A549 (cell line): ENCODE measurements around the gene SHLD1. TPM values are rescaled to one million over a fixed set of nuclear protein-coding genes. Genes with fewer than 3 reads are reported as not detected.

ENCODE experiments used
- ATAC-seq, 2 experiments: fragments of 200-7000 bp in 1 of 2; fragments of >200 bp in 1 of 2; cut with Nextera tagmentation in 1 of 2; cut with Tn5 transposase in 1 of 2; 3 replicates each; pipeline versions ENCODE4 v1.8.0 to v1.9.1; 2018 to 2020; ENCODE audit warnings: mild to moderate bottlenecking in 1 of 2, moderate library complexity in 1 of 2
- CTCF ChIA-PET: fragments of 300-600 bp; sonication (Branson Sonifier 250); formaldehyde crosslinking; extraction: SDS; loops from one replicate; lab custom pipeline; 2021; ENCODE audit warnings: antibody characterized with exemption, inconsistent platforms; lab: Yijun Ruan, JAX
- POLR2A ChIA-PET: fragments of 350-600 bp; formaldehyde crosslinking; extraction: SDS; loops from one replicate; lab custom pipeline; 2021; ENCODE audit warnings: antibody characterized with exemption, inconsistent platforms; lab: Yijun Ruan, JAX
- DNase-seq, 2 experiments: peaks; one replicate each; pipeline versions ENCODE4 v3.0.0 to v3.0.0-alpha.2; 2011 to 2016; ENCODE audit warnings: low read depth in 1 of 2, low spot score in 1 of 2
- FAIRE-seq: peaks from 2 replicates; lab custom pipeline; 2011; peaks lifted over from hg19 to GRCh38; lab: Jason Lieb, UNC
- H3K27ac ChIP-seq, 2 experiments: fragments of >200 bp; sonication (Bioruptor Twin); formaldehyde crosslinking; 3 replicates each; pipeline ENCODE4 v1.5.1; 2016 to 2017
- H3K4me1 ChIP-seq: fragments of >200 bp; sonication (Bioruptor Twin); formaldehyde crosslinking; 3 replicates; pipeline ENCODE4 v1.6.1; 2016
- H3K4me2 ChIP-seq: fragments of >200 bp; sonication (Bioruptor Twin); formaldehyde crosslinking; 3 replicates; pipeline ENCODE4 v1.6.1; 2016
- H3K4me3 ChIP-seq: fragments of >200 bp; sonication (Bioruptor Twin); formaldehyde crosslinking; 3 replicates; pipeline ENCODE4 v1.5.1; 2016
- H3K9me3 ChIP-seq: fragments of >200 bp; sonication (Bioruptor Twin); formaldehyde crosslinking; 3 replicates; pipeline ENCODE4 v1.6.1; 2016
- BCL3 ChIP-seq: fragments of >200 bp; sonication (Bioruptor Twin); formaldehyde crosslinking; IDR thresholded peaks from 3 replicates; pipeline ENCODE4 v1.6.1; 2016
- BHLHE40 ChIP-seq: IDR thresholded peaks from 2 replicates; pipeline ENCODE4 v1.6.1; 2012; ENCODE audit warnings: low read depth, low read length, inconsistent platforms
- CBX2 ChIP-seq: fragments of 200-600 bp; sonication (generic); IDR thresholded peaks from 2 replicates; pipeline ENCODE4 v1.6.1; 2016; ENCODE audit warnings: low read depth, mild to moderate bottlenecking, borderline replicate concordance
- CHD2 ChIP-seq: fragments of 150-350 bp; IDR thresholded peaks from 2 replicates; pipeline ENCODE4 v1.6.1; 2014; ENCODE audit warnings: low read length; ENCODE audit not compliant: partially characterized antibody
- EP300 ChIP-seq, 2 experiments: fragments of >200 bp; sonication (Bioruptor Twin); formaldehyde crosslinking; IDR thresholded peaks; 2 replicates in 1 of 2; 3 replicates in 1 of 2; pipeline ENCODE4 v1.6.1; 2016 to 2017
- ESRRA ChIP-seq: fragments of 150-350 bp; IDR thresholded peaks from 2 replicates; pipeline ENCODE4 v1.6.1; 2014; ENCODE audit warnings: mild to moderate bottlenecking, low read length, borderline replicate concordance
- FOSL2 ChIP-seq, 2 experiments: fragments of 450-650 bp in 1 of 2; fragments of >200 bp in 1 of 2; sonication (Bioruptor Twin) in 1 of 2; formaldehyde crosslinking; IDR thresholded peaks; 2 replicates each; pipeline versions ENCODE4 v1.5.0 to v1.6.1; 2016 to 2020; ENCODE audit warnings: mild to moderate bottlenecking in 1 of 2, moderate library complexity in 1 of 2
- FOXS1 ChIP-seq: fragments of 250-450 bp; sonication (Bioruptor Pico); IDR thresholded peaks from 2 replicates; pipeline ENCODE4 v1.5.0; 2020; ENCODE audit warnings: mild to moderate bottlenecking, moderate library complexity
- HEYL ChIP-seq: fragments of 250-450 bp; sonication (Bioruptor Pico); IDR thresholded peaks from 2 replicates; pipeline ENCODE4 v1.8.0; 2021; ENCODE audit warnings: mild to moderate bottlenecking, moderate library complexity
- HMGXB4 ChIP-seq: fragments of 250-450 bp; sonication (Bioruptor Pico); IDR thresholded peaks from 2 replicates; pipeline ENCODE4 v1.5.0; 2021; ENCODE audit warnings: mild to moderate bottlenecking, moderate library complexity, borderline replicate concordance
- HOXA7 ChIP-seq: fragments of 250-450 bp; sonication (Bioruptor Pico); IDR thresholded peaks from 2 replicates; pipeline ENCODE4 v1.5.0; 2020; ENCODE audit warnings: mild to moderate bottlenecking, moderate library complexity
- HOXB13 ChIP-seq: fragments of 250-450 bp; sonication (Bioruptor Pico); IDR thresholded peaks from 2 replicates; pipeline ENCODE4 v1.5.0; 2020; ENCODE audit warnings: low read depth, mild to moderate bottlenecking, moderate library complexity
- HOXB5 ChIP-seq: fragments of 250-450 bp; sonication (Bioruptor Pico); IDR thresholded peaks from 2 replicates; pipeline ENCODE4 v1.5.0; 2020; ENCODE audit warnings: mild to moderate bottlenecking, moderate library complexity
- JUNB ChIP-seq: fragments of >200 bp; sonication (Bioruptor Twin); formaldehyde crosslinking; IDR thresholded peaks from 2 replicates; pipeline ENCODE4 v1.6.1; 2016
- KDM1A ChIP-seq: fragments of 200-600 bp; sonication (generic); IDR thresholded peaks from 2 replicates; pipeline ENCODE4 v1.6.1; 2016; ENCODE audit warnings: low read depth, mild to moderate bottlenecking
- MAFK ChIP-seq: fragments of 450-650 bp; IDR thresholded peaks from 2 replicates; pipeline ENCODE4 v1.6.1; 2014; ENCODE audit not compliant: partially characterized antibody
- MAZ ChIP-seq: fragments of 150-350 bp; IDR thresholded peaks from 2 replicates; pipeline ENCODE4 v1.6.1; 2014; ENCODE audit warnings: antibody characterized with exemption, low read depth, low read length, borderline replicate concordance
- MYC ChIP-seq: IDR thresholded peaks from 2 replicates; pipeline ENCODE4 v1.6.1; 2012; ENCODE audit warnings: mild to moderate bottlenecking, inconsistent platforms, low read length, improper control_type of control experiment, borderline replicate concordance
- NR3C1 ChIP-seq: fragments of >200 bp; sonication (Bioruptor Twin); formaldehyde crosslinking; IDR thresholded peaks from 3 replicates; pipeline ENCODE4 v1.6.1; 2017
- RAD21 ChIP-seq, 2 experiments: fragments of >200 bp in 1 of 2; sonication (Bioruptor Twin) in 1 of 2; formaldehyde crosslinking in 1 of 2; IDR thresholded peaks in 1 of 2; conservative IDR thresholded peaks in 1 of 2; 2 replicates in 1 of 2; 3 replicates in 1 of 2; pipeline ENCODE4 v1.6.1; 2012 to 2018; ENCODE audit warnings: inconsistent platforms in 1 of 2
- RARB ChIP-seq: fragments of 250-450 bp; sonication (Bioruptor Pico); IDR thresholded peaks from 2 replicates; pipeline ENCODE4 v1.8.0; 2021; ENCODE audit warnings: mild to moderate bottlenecking, moderate library complexity
- RFX5 ChIP-seq: fragments of 450-650 bp; IDR thresholded peaks from 2 replicates; pipeline ENCODE4 v1.7.1; 2014; ENCODE audit warnings: antibody characterized with exemption, mild to moderate bottlenecking, moderate library complexity
- SMC3 ChIP-seq: fragments of >200 bp; sonication (Bioruptor Twin); formaldehyde crosslinking; IDR thresholded peaks from 3 replicates; pipeline ENCODE4 v1.6.1; 2018; ENCODE audit warnings: inconsistent platforms
- SREBF2 ChIP-seq: fragments of 450-650 bp; IDR thresholded peaks from 2 replicates; pipeline ENCODE4 v1.6.1; 2014; ENCODE audit warnings: mild to moderate bottlenecking, moderate library complexity
- TP53 ChIP-seq: fragments of 250-450 bp; sonication (Bioruptor Pico); IDR thresholded peaks from 2 replicates; pipeline ENCODE4 v1.5.0; 2021; ENCODE audit warnings: mild to moderate bottlenecking, moderate library complexity
- ZNF302 ChIP-seq: fragments of 250-450 bp; sonication (Bioruptor Pico); IDR thresholded peaks from 2 replicates; pipeline ENCODE4 v1.9.0; 2021; ENCODE audit warnings: inconsistent platforms, mild to moderate bottlenecking, moderate library complexity
- ZSCAN20 ChIP-seq: fragments of 250-450 bp; sonication (Bioruptor Pico); IDR thresholded peaks from 2 replicates; pipeline ENCODE4 v1.8.0; 2022; ENCODE audit warnings: mild to moderate bottlenecking, moderate library complexity
- WGBS: methylation state at CpG from one replicate; pipeline ENCODE4 v1.1.6; 2017; ENCODE audit errors: missing lambda C conversion rate; 5-methylcytosine and 5-hydroxymethylcytosine counted together
- polyA plus RNA-seq, 4 experiments: library from polyadenylated mRNA; depleted of rRNA in 3 of 4; stranded (reverse); fragments of >200 nt; fragmentation: RNase III in 1 of 4; extraction: RNeasy Plus Mini Kit Qiagen cat#74134 plus additional on column Dnase treatment in 1 of 4; gene quantifications; 2 replicates in 3 of 4; 3 replicates in 1 of 4; pipeline ENCODE4 v1.2.3, GENCODE V29; 2011 to 2017
- TF ChIP-seq, protein P1 (sequence below): fragments of 450-650 bp; IDR thresholded peaks from 2 replicates; pipeline ENCODE4 v1.6.1; 2014; ENCODE audit warnings: antibody characterized with exemption
- TF ChIP-seq, protein P2 (sequence below): fragments of 200-600 bp; sonication (generic); IDR thresholded peaks from 2 replicates; pipeline ENCODE4 v1.6.1; 2016; ENCODE audit warnings: antibody characterized with exemption, mild to moderate bottlenecking, moderate library complexity
- TF ChIP-seq, protein P3 (sequence below): fragments of >200 bp; sonication (Bioruptor Twin); formaldehyde crosslinking; IDR thresholded peaks from 2 replicates; pipeline ENCODE4 v1.6.1; 2016

Gene SHLD1
- polyA plus RNA-seq, 2 of the 4 experiments (the other 2 are of a cell fraction), result 6.5 to 18.4 TPM

DNA sequence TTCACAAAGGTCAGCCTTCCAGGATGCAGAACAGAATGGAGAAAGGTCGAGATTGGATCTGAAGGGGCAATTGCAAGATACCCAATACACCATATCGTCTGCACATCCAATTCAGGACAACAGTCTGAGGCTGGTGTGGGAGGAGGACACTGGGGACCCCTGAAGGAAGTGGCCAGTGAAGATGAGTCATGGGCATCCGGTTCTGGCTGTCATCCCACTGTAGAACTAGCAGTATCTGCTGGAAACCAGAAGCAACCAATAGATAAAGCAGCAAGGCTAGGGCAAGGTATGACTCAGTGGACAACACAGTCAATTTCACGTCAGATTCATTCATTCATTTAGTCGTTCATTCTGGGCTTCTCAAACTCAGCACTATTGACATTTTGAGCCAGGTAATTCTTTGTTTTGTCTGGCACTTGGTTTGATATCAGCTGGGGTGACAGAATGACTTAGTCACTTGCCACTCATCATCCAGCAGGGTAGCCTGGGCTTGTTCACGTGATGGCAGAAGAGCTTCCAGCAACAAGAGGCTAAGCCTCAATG is 30.3 kb upstream of the SHLD1 start:
- ATAC-seq, result peak; percentile 55 to 56; a peak in 4 of 6 replicates
- peak; percentile 56 for FAIRE-seq
- POLR2A ChIA-PET, result no interaction called here
- Histone ChIP-seq H3K27ac (peak overlapping the region; percentile 40 to 91; a peak in 5 of 6 replicates), H3K4me2 (peak overlapping the region; percentile 4), H3K4me1 (peaks cover 43% of the 10 kb centered on the region), H3K4me3 (no peak overlapping the region), H3K9me3 (peaks cover 14% of the 10 kb centered on the region; the same call in 2 of the 3 replicates)
- DNase-seq, result peak in 1 of 2 experiments; percentile 65
- CTCF ChIA-PET, result interaction anchor here (4.2 kb wide), 1 partner anchor 68 kb away, joined by 20 read pairs; no protein-coding TSS in a partner anchor
- TF ChIP-seq JUNB (peak; percentile 80), MYC (peak; percentile 25; the same call in 1 of the 2 replicates), BHLHE40 (peak; percentile 34; the same call in 1 of the 2 replicates), HOXB13 (no peak), SREBF2 (no peak), NR3C1 (no peak), HMGXB4 (CRISPR knock-in tag) (no peak), ZSCAN20 (no peak), SMC3 (no peak), HEYL (CRISPR knock-in tag) (no peak), FOSL2 (IDR thresholded peaks at IDR 0.05) (peak; percentile 76), FOSL2 (CRISPR knock-in tag; IDR thresholded peaks at IDR 0.05) (peak; percentile 69), RFX5 (no peak; the same call in 1 of the 2 replicates), RAD21 (conservative IDR thresholded peaks at IDR 0.05 in 1 of 2, IDR thresholded peaks at IDR 0.05 in 1 of 2) (peak in 1 of 2 experiments; percentile 22; a peak in 1 of 5 replicates), BCL3 (no peak), MAFK (peak; percentile 20), ZNF302 (CRISPR knock-in tag) (no peak), MAZ (no peak)
- TF ChIP-seq, protein P1, sequence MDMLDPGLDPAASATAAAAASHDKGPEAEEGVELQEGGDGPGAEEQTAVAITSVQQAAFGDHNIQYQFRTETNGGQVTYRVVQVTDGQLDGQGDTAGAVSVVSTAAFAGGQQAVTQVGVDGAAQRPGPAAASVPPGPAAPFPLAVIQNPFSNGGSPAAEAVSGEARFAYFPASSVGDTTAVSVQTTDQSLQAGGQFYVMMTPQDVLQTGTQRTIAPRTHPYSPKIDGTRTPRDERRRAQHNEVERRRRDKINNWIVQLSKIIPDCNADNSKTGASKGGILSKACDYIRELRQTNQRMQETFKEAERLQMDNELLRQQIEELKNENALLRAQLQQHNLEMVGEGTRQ, result peak; percentile 79
- WGBS, result 25% methylated on average over 6 of the region's 6 CpGs

- Histone ChIP-seq H3K4me2 (peak overlapping the region; percentile 4; the same call in 2 of the 3 replicates), H3K4me3 (no peak overlapping the region), H3K27ac (peak overlapping the region; percentile 40 to 91), H3K9me3 (peaks cover 6% of the 10 kb centered on the region; the same call in 2 of the 3 replicates), H3K4me1 (peaks cover 51% of the 10 kb centered on the region)
- ChIA-PET POLR2A (no interaction called here), CTCF (interaction anchor here (1.2 to 4.2 kb wide), 2 partner anchors 59 to 68 kb away, joined by 3 to 20 read pairs; no protein-coding TSS in a partner anchor)
- FAIRE-seq (no peak), DNase-seq (no peak), ATAC-seq (no peak)
- 72% methylated on average over 5 of the region's 5 CpGs for WGBS
- TF ChIP-seq HOXA7 (CRISPR knock-in tag) (no peak), KDM1A (no peak), JUNB (no peak), RFX5 (no peak), RARB (no peak), CHD2 (no peak), ZSCAN20 (no peak), FOXS1 (no peak), EP300 (IDR thresholded peaks at IDR 0.05) (no peak), HOXB5 (CRISPR knock-in tag) (no peak), ESRRA (no peak), CBX2 (no peak), TP53 (no peak)
- TF ChIP-seq, protein P2, sequence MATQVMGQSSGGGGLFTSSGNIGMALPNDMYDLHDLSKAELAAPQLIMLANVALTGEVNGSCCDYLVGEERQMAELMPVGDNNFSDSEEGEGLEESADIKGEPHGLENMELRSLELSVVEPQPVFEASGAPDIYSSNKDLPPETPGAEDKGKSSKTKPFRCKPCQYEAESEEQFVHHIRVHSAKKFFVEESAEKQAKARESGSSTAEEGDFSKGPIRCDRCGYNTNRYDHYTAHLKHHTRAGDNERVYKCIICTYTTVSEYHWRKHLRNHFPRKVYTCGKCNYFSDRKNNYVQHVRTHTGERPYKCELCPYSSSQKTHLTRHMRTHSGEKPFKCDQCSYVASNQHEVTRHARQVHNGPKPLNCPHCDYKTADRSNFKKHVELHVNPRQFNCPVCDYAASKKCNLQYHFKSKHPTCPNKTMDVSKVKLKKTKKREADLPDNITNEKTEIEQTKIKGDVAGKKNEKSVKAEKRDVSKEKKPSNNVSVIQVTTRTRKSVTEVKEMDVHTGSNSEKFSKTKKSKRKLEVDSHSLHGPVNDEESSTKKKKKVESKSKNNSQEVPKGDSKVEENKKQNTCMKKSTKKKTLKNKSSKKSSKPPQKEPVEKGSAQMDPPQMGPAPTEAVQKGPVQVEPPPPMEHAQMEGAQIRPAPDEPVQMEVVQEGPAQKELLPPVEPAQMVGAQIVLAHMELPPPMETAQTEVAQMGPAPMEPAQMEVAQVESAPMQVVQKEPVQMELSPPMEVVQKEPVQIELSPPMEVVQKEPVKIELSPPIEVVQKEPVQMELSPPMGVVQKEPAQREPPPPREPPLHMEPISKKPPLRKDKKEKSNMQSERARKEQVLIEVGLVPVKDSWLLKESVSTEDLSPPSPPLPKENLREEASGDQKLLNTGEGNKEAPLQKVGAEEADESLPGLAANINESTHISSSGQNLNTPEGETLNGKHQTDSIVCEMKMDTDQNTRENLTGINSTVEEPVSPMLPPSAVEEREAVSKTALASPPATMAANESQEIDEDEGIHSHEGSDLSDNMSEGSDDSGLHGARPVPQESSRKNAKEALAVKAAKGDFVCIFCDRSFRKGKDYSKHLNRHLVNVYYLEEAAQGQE, result no peak
- TF ChIP-seq, protein P3, sequence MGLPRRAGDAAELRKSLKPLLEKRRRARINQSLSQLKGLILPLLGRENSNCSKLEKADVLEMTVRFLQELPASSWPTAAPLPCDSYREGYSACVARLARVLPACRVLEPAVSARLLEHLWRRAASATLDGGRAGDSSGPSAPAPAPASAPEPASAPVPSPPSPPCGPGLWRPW, result no peak
Measured at GRCh38 chr20:5720696-5721095, 29.5 kb upstream of the SHLD1 start.
